Raji (cell line): ENCODE measurements around the gene THAP4.

ENCODE experiments used
- POLR2A ChIP-seq: IDR thresholded peaks from 2 replicates; pipeline ENCODE4 v1.6.1; 2011; ENCODE audit warnings: low read depth, low read length, control low read depth; ENCODE audit not compliant: insufficient read depth

The THAP4 gene

DNA sequence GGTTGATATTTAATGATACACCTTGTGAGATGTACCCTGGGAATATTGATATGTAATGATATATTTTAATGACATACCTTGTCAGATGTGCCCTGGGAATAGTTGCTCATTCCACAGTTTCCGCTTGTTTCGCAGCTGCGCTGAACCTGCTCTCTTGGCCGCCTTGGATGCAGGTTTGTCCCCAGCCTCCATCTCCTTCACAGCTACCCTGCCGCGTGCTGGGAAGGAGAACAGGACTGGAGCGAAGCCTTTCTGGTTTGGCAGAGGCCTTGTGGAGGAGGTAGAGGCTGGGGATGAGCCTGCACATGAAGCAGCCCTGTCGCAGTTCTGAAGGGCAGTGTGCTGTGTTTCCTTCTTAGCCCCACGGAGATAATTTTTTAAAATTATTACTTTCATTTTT, 15.2 kb upstream of the THAP4 start:
- no peak for TF ChIP-seq POLR2A

DNA sequence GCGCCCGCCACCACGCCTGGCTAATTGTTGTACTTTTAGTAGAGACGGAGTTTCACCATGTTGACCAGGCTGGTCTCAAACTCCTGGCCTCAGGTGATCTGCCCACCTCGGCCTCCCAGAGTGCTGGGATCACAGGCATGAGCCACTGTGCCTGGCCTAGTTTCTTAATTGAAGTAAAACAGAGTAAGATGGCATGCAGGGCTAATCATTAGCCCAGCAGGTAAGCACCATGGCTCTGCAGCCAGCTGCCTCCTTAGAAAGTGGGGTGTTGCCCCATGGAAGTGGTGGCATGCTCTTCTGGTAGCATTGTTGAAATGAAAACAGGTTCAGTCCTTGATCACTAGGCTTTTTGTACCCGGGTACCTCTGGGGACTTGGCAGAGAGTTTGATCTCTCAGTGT, 13.0 kb upstream of the THAP4 start:
- no peak for TF ChIP-seq POLR2A

DNA sequence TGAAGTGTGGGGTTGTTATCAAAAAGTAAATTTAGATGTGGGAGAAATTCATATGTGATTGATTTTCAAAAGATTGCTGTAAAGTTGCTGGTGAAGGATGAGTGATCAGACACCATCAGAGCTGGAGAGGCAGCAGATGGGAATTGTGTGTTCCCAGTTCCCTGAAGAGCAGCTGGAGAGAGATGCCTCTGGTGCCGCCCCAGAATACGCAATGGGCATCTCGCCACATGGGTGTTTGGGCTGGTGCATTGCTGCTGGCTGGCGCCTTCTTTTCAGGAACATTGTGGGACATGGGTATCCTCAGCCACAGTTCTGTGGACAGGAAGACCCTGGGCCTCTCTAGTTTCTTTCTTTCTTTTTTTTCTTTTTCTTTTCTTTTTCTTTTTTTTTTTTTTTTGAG, 12.4 kb upstream of the THAP4 start:
- TF ChIP-seq POLR2A, result no peak

DNA sequence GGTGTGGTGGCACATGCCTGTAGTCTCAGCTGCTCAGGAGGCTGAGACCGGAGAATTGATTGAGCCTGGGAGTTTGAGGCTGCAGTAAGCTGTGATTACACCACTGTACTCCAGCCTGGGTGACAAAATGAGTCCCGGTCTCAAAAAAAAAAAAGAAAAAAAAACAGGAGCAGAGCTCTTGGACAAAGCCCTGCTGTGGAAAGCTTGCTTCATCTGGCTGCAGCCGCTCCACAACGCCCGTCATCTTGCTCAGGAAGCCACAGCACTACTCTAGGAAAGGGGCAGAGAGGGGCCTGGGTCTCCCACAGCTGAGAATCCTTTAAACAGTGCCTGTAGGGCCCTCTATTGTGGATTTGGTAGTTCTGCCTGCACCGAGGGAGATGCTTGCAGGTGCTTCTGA, 11.5 kb upstream of the THAP4 start:
- TF ChIP-seq POLR2A, result no peak

DNA sequence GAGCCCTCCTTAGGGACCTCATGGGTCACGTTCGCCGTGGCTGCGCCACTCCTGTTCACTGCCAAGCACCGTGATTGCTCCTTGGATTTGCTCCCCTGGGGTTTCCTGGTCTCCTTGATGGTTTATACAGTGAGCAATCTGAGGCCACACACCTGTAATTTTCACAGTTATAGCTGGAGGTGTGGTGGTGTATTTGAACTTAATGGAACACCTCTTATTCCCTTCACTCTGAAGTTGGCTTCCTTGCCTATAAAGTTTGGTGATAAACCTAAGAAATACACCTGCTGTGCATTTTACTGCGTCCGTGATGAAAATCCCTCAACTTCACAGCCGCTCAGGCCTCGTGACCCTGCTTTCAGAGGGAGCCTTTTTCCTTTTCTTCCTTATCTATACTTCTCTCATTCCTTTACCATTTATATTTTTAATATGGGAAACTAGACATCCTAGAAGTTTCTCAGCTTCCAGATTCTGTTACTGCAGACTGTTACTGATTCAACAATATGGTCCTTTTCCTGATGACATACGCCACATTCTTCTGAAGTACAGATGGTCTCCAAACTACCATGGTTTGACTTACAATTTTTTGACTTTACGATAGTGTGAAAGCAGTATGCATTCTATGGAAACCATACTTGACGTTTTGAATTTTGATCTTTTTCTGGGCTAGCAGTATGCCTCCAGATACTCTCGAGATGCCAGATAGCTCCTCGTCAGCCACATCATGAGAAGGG, 9.1 kb upstream of the THAP4 start:
- no peak for TF ChIP-seq POLR2A

DNA sequence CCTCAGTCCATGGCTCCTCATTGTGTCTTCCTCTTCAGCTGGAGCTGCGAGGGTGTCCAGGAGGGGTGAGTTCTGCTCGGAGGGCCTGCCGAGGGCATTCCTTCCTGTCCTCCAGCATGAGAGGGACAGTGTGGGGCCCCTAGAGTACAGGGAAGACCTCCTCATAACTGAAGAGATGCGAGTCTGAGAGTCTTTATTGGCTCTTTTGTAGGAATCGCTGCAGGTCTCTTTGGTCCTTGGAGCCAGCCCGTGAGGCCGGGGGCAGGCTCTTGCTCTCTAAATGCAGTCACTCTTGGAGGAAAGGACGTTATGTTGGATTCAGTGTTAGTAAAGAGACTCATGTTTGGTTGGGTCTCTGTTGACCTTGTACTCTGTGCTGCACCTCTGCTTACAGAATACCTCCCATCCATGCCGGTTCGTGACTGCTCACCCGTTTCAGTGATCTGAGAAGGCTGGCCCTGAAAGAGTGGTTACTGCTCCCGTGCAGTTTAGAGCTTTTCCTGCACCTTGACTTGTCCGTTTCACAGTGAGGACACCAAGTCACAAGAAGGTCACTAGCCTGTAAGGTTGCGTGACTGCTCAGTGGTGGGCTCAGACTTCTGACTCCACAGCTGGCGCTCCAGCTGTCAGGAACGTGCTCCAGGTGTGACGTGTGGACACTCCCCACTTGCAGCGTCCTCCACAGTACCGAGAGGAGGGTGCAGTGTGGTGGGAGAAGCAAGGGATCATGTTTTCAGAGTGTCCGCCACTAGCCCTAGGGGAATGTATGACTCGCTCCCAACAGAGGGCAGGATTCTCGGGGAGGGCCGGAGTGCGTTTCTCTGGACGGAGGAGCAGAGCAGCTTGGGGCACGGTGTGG, 8.3 kb upstream of the THAP4 start:
- TF ChIP-seq POLR2A, result no peak

DNA sequence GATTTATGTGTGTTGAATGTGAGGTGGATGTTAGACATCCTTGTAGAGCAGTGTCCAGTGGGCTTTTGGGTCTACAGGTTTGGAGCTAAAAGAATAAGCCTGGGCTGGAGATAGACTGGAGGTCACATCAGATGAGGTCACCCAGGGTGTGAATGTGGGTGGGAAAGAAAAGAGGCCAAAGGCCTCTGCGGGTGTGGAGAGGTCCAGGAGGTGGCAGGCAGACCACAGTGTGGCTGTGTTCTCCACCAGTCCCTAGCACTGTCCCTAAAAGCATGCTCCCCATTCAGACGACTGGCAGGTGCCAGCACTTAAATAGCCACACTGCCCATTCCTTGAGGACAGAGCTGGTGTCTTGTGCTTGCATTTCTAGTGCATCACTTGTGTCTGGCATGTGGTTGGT, 4.7 kb upstream of the THAP4 start:
- TF ChIP-seq POLR2A, result no peak

DNA sequence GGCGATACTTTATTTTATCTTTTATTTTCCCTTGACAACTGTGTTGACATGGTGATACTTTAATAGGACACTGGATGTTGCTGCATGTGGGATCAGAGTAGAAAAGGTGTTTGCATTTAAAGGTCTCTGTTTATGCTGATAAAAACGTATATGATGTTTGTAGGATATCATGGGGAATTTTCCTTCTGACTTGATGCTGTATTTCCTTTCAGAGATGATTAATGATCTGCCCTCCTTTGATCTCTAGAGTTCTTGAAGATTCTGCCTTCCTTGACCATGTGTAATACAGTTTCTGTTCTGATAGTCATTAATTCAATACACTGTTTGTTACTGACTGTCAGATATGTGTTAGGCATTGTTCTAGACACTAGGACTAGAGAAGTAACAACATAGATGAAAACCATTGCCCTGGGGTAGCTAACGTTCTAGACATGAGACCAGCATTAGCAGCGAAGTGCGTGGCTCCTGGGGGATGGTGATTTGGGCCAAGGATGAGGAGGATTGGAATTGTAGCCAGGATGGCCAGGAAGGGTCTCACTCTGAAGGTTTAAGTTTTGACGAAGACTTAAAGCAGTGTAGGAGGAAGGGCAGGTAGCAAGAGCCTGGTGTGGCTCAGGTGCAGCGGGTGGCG, 3.3 kb upstream of the THAP4 start:
- TF ChIP-seq POLR2A, result no peak

DNA sequence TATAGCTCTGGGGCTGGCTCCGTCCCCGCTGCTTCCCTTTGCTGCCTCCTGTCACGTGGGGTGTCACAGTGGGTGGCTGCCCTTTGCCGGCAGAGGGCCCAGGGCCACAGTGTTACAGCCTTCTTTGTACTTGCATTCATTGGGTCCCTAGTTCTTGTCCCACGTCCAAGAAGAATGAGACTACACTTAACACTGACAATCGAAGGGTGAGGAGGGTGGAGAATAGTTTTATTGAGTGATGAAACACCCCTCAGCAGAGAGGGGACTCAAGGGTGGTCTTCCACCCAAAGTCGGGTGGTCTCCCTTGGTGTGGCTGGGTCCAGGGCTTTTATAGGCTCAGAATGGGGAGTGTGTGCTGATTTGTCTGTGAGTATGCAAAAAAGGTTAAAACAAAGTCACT, 2.4 kb upstream of the THAP4 start:
- TF ChIP-seq POLR2A, result no peak

DNA sequence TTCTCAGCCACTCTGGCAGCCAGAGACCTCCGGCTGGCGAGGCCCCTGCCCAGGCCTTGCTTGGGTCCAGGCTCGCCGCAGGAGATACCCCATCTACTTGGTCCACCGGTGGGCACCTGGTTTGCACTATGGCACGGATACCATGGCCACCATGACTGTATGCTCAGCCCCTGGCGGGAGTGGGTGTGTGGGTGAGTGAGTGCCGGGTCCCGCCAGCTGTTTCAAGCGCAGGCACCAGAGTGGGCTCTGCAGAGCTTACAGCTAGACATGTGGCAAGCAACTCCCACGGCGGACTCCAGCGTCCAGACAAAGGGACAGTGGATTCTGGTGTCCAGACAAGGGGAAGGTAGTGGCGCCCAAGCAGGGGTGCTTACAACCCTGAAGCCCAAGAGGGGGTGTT, 2.0 kb upstream of the THAP4 start:
- TF ChIP-seq POLR2A, result no peak

DNA sequence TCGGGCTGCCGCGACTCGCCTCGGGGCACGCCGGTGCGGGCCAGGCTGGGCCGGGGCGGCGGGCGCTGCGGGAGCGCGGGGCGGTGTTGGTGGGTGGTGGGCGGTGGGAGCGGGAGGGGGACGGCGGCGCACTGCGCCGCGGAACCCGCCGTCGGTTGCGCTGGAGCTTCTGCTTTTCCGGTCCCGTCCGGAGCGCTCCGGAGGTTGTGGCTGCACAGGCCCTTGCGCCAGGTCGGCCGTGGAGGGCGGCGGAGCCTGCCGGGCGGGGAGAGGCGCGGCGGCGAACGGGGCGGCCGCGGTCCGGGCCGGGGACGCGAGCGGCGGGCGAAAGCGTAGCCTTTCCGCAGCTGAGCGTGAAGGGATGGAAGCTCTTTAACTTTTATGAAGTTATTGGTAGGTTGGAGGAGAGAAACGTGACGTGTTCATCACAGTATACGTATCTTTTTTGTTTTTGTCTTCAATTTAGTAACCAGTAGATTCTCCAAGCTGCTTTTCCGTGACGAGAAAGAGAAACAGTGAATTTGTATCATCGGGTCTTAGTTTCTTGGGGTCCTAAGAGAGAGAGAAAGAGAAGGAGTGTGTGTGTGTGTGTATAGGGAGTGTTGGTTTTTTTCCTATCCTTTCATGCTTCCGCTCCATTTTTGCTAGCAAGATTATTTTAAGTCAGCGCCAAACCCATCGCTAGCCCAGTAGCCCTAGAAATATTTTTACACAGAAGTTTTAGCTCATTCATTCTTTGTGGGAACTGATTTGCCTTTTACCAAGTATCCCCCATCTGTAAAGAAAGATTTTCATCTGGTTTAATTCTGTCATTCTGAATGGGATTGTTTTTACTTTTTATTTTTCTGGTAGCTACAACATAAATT, 1.1 kb upstream of the THAP4 start:
- TF ChIP-seq POLR2A, result no peak

DNA sequence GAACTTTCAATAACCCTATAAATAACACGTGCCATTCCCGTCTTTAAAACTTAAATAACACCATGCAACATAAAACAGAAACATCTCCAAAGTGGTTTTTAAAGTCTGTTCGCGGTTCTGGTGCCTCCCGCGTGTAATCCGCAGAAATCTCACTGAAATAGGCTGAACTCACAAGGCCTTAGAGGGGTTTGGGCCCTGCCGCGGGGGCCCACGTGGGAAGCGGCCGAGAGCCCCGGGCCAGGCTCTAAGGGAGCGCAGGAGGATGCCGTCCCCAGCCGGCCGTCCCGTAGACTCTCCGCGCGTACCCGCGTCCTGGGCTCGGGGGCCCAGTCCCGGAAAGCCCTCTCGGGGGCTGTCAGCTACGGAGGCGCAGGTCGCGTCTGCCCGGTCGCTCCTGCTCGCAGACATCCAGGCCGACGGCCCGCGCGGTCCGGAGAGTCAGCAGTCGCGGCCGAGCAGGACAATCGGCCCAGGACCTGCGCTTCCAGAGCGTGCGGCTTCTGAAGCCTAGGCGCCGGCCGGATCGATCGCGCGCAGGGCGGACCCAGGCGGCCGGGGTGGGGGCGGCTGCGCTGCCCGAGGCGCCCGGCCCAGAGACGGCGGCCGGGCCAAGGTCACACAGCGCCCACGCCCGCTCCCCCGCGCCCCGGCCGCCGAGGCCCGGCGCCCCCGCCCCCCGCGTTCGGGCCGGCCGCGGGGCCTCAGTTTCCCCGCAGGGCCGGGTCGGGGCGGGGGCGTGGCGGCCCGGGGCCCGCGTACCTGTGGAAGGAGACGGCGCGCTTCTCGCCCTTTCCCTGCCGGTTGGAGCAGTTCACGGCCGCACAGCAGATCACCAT, 558 bp downstream of the THAP4 start:
- peak; percentile 45; the same call in 1 of the 2 replicates for TF ChIP-seq POLR2A

DNA sequence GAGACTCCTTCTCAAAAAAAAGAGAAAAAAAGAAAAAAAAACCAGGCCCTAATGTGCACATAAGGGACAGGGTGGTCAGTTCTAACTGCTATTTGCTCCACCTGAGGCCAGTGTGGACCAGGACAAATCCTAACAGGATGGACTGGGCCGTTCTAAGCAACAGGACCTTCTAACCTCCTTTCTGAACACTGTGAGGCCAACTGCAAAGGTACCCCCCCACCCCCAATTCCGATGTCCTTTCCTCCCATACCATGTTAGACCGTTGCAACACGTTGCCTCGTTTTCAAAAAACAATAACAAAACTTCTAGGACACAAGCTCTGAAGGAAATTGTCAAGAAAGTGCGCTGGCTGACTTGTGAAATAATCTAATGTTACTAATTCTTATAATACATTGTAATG, 1.2 kb downstream of the THAP4 start:
- TF ChIP-seq POLR2A, result no peak

DNA sequence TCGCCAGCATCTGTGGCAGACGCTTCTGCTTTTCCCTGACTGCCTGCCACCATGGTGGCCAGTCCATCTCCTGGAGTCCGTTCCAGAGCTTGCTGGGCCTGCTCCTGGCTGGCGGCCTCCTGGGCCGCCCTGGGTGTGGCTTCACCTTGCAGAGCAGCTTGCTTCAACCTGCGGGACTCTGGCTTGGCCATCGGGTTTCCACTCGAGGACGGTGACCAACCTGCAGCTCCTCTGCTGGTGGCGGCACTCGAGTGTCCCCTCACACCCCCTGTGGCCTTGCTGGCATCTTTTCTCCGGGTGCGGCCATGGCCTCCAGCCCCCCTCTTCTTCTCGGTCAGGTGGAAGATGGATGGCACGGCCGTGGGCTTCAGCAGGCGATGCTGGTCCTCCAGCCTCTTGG, 3.4 kb downstream of the THAP4 start:
- no peak for TF ChIP-seq POLR2A
